ENCODE results near the gene SMS. TPM values are rescaled to one million over a fixed set of nuclear protein-coding genes. Genes with fewer than 3 reads are reported as not detected.

The SMS gene
- total RNA-seq, 1 experiment from 2014 or later: 173 TPM

DNA sequence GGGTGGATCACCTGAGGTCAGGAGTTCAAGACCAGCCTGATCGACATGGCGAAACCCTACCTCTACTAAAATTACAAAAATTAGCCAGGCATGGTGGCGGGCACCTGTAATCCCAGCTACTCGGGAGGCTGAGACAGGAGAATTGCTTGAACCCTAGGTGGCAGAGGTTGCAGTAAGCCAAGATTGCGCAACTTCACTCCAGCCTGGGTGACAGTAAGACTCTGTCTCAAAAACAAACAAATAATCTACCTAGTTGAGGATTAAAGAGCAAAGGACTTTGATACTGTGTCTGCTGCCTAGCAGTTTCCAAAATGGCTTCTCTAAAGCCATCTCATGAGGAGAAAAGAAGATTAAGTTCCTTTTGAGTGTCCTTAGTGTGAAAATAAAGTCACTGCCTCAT, 37.8 kb downstream of the SMS start:
- no peak for ATAC-seq
- Mint-ChIP-seq H3K36me3 (peaks cover 50% of the 10 kb centered on the region), H3K4me3 (no peak overlapping the region), H3K27ac (no peak overlapping the region), H3K4me1 (no peaks in the 10 kb centered on the region), H3K9me3 (no peaks in the 10 kb centered on the region), H3K27me3 (ENCODE audit: low read depth) (no peaks in the 10 kb centered on the region)
- TF ChIP-seq ZBTB21 (CRISPR knock-in tag; IDR thresholded peaks at IDR 0.05; ENCODE audit: borderline replicate concordance) (no peak), CBFB (CRISPR knock-in tag; IDR thresholded peaks at IDR 0.05; ENCODE audit: low read depth) (no peak), SMAD3 (CRISPR knock-in tag; IDR thresholded peaks at IDR 0.05; ENCODE audit: borderline replicate concordance) (no peak), NR2C2 (CRISPR knock-in tag; IDR thresholded peaks at IDR 0.05) (no peak), TEAD1 (CRISPR knock-in tag; IDR thresholded peaks at IDR 0.05) (no peak), MYBL2 (CRISPR knock-in tag; IDR thresholded peaks at IDR 0.05) (no peak), JAZF1 (CRISPR knock-in tag; IDR thresholded peaks at IDR 0.05) (no peak), GABPB1 (CRISPR knock-in tag; IDR thresholded peaks at IDR 0.05) (no peak), RELA (CRISPR knock-in tag; IDR thresholded peaks at IDR 0.05; ENCODE audit: borderline replicate concordance) (no peak), ZNF317 (CRISPR knock-in tag; IDR thresholded peaks at IDR 0.05; ENCODE audit: borderline replicate concordance, low read depth) (no peak), OVOL2 (CRISPR knock-in tag; IDR thresholded peaks at IDR 0.05; ENCODE audit: borderline replicate concordance) (no peak), ZNF219 (CRISPR knock-in tag; IDR thresholded peaks at IDR 0.05; ENCODE audit: borderline replicate concordance) (no peak)
- TF ChIP-seq, protein P1, sequence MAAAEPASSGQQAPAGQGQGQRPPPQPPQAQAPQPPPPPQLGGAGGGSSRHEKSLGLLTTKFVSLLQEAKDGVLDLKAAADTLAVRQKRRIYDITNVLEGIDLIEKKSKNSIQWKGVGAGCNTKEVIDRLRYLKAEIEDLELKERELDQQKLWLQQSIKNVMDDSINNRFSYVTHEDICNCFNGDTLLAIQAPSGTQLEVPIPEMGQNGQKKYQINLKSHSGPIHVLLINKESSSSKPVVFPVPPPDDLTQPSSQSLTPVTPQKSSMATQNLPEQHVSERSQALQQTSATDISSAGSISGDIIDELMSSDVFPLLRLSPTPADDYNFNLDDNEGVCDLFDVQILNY (CRISPR knock-in tag; IDR thresholded peaks at IDR 0.05): no peak
- TF ChIP-seq, protein P2, sequence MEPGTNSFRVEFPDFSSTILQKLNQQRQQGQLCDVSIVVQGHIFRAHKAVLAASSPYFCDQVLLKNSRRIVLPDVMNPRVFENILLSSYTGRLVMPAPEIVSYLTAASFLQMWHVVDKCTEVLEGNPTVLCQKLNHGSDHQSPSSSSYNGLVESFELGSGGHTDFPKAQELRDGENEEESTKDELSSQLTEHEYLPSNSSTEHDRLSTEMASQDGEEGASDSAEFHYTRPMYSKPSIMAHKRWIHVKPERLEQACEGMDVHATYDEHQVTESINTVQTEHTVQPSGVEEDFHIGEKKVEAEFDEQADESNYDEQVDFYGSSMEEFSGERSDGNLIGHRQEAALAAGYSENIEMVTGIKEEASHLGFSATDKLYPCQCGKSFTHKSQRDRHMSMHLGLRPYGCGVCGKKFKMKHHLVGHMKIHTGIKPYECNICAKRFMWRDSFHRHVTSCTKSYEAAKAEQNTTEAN (CRISPR knock-in tag; IDR thresholded peaks at IDR 0.05): no peak
- TF ChIP-seq, protein P3, sequence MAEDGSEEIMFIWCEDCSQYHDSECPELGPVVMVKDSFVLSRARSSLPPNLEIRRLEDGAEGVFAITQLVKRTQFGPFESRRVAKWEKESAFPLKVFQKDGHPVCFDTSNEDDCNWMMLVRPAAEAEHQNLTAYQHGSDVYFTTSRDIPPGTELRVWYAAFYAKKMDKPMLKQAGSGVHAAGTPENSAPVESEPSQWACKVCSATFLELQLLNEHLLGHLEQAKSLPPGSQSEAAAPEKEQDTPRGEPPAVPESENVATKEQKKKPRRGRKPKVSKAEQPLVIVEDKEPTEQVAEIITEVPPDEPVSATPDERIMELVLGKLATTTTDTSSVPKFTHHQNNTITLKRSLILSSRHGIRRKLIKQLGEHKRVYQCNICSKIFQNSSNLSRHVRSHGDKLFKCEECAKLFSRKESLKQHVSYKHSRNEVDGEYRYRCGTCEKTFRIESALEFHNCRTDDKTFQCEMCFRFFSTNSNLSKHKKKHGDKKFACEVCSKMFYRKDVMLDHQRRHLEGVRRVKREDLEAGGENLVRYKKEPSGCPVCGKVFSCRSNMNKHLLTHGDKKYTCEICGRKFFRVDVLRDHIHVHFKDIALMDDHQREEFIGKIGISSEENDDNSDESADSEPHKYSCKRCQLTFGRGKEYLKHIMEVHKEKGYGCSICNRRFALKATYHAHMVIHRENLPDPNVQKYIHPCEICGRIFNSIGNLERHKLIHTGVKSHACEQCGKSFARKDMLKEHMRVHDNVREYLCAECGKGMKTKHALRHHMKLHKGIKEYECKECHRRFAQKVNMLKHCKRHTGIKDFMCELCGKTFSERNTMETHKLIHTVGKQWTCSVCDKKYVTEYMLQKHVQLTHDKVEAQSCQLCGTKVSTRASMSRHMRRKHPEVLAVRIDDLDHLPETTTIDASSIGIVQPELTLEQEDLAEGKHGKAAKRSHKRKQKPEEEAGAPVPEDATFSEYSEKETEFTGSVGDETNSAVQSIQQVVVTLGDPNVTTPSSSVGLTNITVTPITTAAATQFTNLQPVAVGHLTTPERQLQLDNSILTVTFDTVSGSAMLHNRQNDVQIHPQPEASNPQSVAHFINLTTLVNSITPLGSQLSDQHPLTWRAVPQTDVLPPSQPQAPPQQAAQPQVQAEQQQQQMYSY (CRISPR knock-in tag; IDR thresholded peaks at IDR 0.05): no peak
- TF ChIP-seq, protein P4, sequence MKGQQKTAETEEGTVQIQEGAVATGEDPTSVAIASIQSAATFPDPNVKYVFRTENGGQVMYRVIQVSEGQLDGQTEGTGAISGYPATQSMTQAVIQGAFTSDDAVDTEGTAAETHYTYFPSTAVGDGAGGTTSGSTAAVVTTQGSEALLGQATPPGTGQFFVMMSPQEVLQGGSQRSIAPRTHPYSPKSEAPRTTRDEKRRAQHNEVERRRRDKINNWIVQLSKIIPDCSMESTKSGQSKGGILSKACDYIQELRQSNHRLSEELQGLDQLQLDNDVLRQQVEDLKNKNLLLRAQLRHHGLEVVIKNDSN (CRISPR knock-in tag; IDR thresholded peaks at IDR 0.05): no peak
- TF ChIP-seq, protein P5, sequence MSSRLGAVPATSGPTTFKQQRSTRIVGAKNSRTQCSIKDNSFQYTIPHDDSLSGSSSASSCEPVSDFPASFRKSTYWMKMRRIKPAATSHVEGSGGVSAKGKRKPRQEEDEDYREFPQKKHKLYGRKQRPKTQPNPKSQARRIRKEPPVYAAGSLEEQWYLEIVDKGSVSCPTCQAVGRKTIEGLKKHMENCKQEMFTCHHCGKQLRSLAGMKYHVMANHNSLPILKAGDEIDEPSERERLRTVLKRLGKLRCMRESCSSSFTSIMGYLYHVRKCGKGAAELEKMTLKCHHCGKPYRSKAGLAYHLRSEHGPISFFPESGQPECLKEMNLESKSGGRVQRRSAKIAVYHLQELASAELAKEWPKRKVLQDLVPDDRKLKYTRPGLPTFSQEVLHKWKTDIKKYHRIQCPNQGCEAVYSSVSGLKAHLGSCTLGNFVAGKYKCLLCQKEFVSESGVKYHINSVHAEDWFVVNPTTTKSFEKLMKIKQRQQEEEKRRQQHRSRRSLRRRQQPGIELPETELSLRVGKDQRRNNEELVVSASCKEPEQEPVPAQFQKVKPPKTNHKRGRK (CRISPR knock-in tag; IDR thresholded peaks at IDR 0.05; ENCODE audit: borderline replicate concordance): no peak
- TF ChIP-seq, protein P6, sequence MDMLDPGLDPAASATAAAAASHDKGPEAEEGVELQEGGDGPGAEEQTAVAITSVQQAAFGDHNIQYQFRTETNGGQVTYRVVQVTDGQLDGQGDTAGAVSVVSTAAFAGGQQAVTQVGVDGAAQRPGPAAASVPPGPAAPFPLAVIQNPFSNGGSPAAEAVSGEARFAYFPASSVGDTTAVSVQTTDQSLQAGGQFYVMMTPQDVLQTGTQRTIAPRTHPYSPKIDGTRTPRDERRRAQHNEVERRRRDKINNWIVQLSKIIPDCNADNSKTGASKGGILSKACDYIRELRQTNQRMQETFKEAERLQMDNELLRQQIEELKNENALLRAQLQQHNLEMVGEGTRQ (CRISPR knock-in tag; IDR thresholded peaks at IDR 0.05): no peak
- TF ChIP-seq, protein P7, sequence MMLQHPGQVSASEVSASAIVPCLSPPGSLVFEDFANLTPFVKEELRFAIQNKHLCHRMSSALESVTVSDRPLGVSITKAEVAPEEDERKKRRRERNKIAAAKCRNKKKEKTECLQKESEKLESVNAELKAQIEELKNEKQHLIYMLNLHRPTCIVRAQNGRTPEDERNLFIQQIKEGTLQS (CRISPR knock-in tag; conservative IDR thresholded peaks at IDR 0.05): no peak
- POLR2A ChIA-PET: no interaction called here
- no peak for DNase-seq (ENCODE audit: low spot score)
- CTCF ChIA-PET: no interaction called here

All from WTC11 (cell line).